ENCODE results near the gene MYH1.

- TF ChIP-seq RAD21 (CRISPR knock-in tag; conservative IDR thresholded peaks at IDR 0.05 in 1 of 2, IDR thresholded peaks at IDR 0.05 in 1 of 2) (no peak), EHMT2 (IDR thresholded peaks at IDR 0.05) (no peak), MCM3 (IDR thresholded peaks at IDR 0.05) (no peak), FOXA3 (CRISPR knock-in tag; conservative IDR thresholded peaks at IDR 0.05 in 1 of 2, IDR thresholded peaks at IDR 0.05 in 1 of 2) (no peak), JUN (IDR thresholded peaks at IDR 0.05; ENCODE audit: borderline replicate concordance, low read depth, low read length) (no peak), JUN (CRISPR knock-in tag; IDR thresholded peaks at IDR 0.05; ENCODE audit: borderline replicate concordance) (no peak), ESRRA (IDR thresholded peaks at IDR 0.05; ENCODE audit: borderline replicate concordance, low read depth) (no peak), NFRKB (IDR thresholded peaks at IDR 0.05; ENCODE audit: low read depth) (no peak)
Observed at GRCh38 chr17:10527419-10527818, 9.1 kb upstream of the MYH1 start.
